Sigmoid colon (tissue), 4 donors: ENCODE data around the gene OR2F1.

Experiments used
- EP300 ChIP-seq, 4 donors: sonication (generic); formaldehyde crosslinking; IDR thresholded peaks; one replicate each; pipeline ENCODE4 v1.6.1; 2017; ENCODE audit warnings: antibody characterized with exemption in 4 of 4
- POLR2A ChIP-seq, 2 donors: fragments of 450-650 bp; IDR thresholded peaks; one replicate each; pipeline ENCODE4 v1.6.1; 2016; ENCODE audit warnings: antibody characterized with exemption in 2 of 2, mild to moderate bottlenecking in 2 of 2, moderate library complexity in 2 of 2
- TF ChIP-seq, protein P1 (sequence below), 4 experiments: fragments of 450-650 bp in 3 of 4; fragments of 200-600 bp in 1 of 4; IDR thresholded peaks; one replicate each; pipeline ENCODE4 v1.5.1; 2016 to 2019; ENCODE audit warnings: antibody characterized with exemption in 4 of 4, mild to moderate bottlenecking in 3 of 4, moderate library complexity in 2 of 4

DNA sequence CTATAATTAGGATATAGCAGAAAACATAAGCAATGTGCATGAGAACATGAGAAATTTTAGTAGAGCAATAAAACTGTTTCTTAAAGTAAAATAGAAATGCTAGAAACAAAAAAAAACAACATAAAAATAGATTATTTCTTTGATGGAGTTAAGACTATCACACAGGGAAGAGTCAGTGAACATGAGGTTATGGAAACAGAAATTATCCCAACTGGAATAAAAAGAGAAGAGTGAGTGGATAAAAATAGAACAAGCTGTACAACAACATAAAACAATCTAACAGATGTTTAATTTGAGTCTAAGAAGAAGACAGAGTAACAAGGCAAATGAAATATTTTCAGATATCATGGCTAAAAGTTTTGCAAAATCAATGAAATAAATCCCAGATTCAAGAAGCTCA is 38.0 kb downstream of the OR2F1 start:
- TF ChIP-seq POLR2A (IDR thresholded peaks at IDR 0.05) (no peak), EP300 (IDR thresholded peaks at IDR 0.05) (no peak)
- TF ChIP-seq, protein P1, sequence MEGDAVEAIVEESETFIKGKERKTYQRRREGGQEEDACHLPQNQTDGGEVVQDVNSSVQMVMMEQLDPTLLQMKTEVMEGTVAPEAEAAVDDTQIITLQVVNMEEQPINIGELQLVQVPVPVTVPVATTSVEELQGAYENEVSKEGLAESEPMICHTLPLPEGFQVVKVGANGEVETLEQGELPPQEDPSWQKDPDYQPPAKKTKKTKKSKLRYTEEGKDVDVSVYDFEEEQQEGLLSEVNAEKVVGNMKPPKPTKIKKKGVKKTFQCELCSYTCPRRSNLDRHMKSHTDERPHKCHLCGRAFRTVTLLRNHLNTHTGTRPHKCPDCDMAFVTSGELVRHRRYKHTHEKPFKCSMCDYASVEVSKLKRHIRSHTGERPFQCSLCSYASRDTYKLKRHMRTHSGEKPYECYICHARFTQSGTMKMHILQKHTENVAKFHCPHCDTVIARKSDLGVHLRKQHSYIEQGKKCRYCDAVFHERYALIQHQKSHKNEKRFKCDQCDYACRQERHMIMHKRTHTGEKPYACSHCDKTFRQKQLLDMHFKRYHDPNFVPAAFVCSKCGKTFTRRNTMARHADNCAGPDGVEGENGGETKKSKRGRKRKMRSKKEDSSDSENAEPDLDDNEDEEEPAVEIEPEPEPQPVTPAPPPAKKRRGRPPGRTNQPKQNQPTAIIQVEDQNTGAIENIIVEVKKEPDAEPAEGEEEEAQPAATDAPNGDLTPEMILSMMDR (IDR thresholded peaks at IDR 0.05) = no peak
